ENCODE results near the gene TRAPPC10. TPM values are rescaled to one million over a fixed set of nuclear protein-coding genes. Genes with fewer than 3 reads are reported as not detected.

The TRAPPC10 gene
- polyA plus RNA-seq, 1 experiment, result 26.0 TPM

DNA sequence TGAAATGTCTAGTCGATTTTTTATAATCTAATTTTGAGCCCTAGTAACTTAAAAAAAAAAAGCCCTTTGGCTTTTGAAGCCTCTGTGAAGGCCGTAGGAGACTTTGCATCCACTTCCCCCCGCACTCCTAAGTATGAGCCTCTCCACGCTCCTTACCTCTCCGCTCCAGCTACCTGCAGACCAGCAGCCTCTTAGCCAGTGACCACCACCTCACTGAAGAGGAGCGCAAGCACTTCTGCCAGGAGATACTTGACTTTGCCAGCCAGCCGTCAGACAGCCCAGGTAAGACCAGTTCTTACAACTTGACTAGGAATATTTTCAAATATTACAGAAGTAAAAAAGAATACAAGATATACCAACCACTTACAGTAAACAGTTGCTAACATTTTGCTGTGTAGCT is 67.7 kb downstream of the TRAPPC10 start:
- Histone ChIP-seq H3K27me3 (ENCODE audit: control insufficient read depth, insufficient read depth, low read length) (no peaks in the 10 kb centered on the region), H3K4me3 (ENCODE audit: low read depth, low read length) (no peak overlapping the region), H3K9me3 (ENCODE audit: control insufficient read depth, insufficient read depth, low read length) (no peaks in the 10 kb centered on the region), H3K27ac (ENCODE audit: low read depth, low read length) (no peak overlapping the region)
- POLR2A ChIA-PET, result no interaction called here
- CTCF ChIA-PET, result no interaction called here
- DNase-seq (ENCODE audit: low read depth, low spot score), result no peak
- TF ChIP-seq, protein P1, sequence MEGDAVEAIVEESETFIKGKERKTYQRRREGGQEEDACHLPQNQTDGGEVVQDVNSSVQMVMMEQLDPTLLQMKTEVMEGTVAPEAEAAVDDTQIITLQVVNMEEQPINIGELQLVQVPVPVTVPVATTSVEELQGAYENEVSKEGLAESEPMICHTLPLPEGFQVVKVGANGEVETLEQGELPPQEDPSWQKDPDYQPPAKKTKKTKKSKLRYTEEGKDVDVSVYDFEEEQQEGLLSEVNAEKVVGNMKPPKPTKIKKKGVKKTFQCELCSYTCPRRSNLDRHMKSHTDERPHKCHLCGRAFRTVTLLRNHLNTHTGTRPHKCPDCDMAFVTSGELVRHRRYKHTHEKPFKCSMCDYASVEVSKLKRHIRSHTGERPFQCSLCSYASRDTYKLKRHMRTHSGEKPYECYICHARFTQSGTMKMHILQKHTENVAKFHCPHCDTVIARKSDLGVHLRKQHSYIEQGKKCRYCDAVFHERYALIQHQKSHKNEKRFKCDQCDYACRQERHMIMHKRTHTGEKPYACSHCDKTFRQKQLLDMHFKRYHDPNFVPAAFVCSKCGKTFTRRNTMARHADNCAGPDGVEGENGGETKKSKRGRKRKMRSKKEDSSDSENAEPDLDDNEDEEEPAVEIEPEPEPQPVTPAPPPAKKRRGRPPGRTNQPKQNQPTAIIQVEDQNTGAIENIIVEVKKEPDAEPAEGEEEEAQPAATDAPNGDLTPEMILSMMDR (IDR thresholded peaks at IDR 0.05; ENCODE audit: low read depth, low read length), result no peak

DNA sequence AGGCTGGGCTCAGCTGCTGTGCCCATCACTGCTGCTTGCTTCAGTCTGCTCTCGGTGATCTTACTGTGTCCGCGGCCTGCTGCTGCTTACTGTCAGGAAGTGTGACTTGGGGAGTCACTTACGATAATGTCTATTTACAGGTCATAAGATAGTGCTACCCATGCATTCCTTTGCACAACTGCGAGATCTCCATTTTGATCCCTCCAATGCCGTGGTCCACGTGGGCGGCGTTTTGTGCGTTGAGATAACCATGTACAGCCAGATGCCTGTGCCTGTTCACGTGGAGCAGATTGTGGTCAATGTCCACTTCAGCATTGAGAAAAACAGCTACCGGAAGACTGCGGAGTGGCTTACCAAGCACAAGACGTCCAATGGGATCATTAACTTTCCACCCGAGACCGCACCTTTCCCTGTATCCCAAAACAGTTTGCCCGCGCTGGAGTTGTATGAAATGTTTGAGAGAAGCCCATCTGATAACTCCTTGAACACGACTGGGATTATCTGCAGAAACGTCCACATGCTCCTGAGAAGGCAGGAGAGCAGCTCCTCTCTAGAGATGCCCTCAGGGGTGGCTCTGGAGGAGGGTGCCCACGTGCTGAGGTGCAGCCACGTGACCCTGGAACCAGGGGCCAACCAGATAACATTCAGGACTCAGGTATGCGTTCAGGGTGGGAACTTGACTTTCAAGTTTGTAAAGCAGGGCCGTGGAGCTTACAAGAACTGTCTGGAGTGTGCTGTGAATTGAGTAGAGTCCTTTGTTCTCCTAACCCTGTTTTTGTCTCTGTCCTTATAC is 70.7 kb downstream of the TRAPPC10 start:
- CTCF ChIA-PET, result no interaction called here
- TF ChIP-seq, protein P1 (IDR thresholded peaks at IDR 0.05; ENCODE audit: low read depth, low read length), result no peak
- Histone ChIP-seq H3K27ac (ENCODE audit: low read depth, low read length) (no peak overlapping the region), H3K27me3 (ENCODE audit: control insufficient read depth, insufficient read depth, low read length) (no peaks in the 10 kb centered on the region), H3K4me3 (ENCODE audit: low read depth, low read length) (no peak overlapping the region), H3K9me3 (ENCODE audit: control insufficient read depth, insufficient read depth, low read length) (no peaks in the 10 kb centered on the region)
- POLR2A ChIA-PET, result interaction anchor here (0.5 kb wide), 1 partner anchor 98 kb away, joined by 7 read pairs; no protein-coding TSS in a partner anchor
- no peak for DNase-seq (ENCODE audit: low read depth, low spot score)

DNA sequence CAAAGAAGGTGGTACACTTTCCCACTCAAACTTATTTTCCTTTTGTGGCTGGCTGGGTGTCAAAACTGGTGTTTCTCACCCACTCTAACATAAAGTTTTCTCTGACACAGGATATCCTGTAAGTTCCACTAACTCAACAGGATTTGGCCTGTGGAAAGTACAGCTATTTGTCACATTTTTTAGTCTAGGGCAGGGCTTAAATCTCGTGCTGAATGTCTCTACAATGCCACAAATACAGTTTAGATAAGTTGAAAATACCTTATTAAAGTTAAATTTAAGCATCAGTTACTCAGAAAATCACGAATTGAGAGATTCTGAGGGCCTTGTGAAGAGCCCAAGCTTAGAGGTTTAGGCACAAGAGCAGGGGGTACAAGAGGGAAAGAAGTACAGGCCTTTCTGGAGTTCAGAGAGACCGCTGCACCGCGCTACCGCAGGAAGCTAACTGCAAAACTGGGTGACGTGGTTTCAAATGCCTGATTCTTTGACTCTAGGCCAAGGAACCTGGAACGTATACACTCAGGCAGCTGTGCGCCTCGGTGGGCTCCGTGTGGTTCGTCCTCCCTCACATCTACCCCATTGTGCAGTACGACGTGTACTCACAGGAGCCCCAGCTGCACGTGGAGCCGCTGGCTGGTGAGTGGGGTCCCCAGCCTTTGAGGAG is 71.7 kb downstream of the TRAPPC10 start:
- Histone ChIP-seq H3K27me3 (ENCODE audit: control insufficient read depth, insufficient read depth, low read length) (no peaks in the 10 kb centered on the region), H3K27ac (ENCODE audit: low read depth, low read length) (peak overlapping the region; percentile 21), H3K9me3 (ENCODE audit: control insufficient read depth, insufficient read depth, low read length) (no peaks in the 10 kb centered on the region), H3K4me3 (ENCODE audit: low read depth, low read length) (no peak overlapping the region)
- TF ChIP-seq, protein P1 (IDR thresholded peaks at IDR 0.05; ENCODE audit: low read depth, low read length), result no peak
- DNase-seq (ENCODE audit: low read depth, low spot score), result no peak
- CTCF ChIA-PET, result interaction anchor here (0.7 kb wide), 1 partner anchor 20 kb away, joined by 3 read pairs; no protein-coding TSS in a partner anchor
- POLR2A ChIA-PET, result interaction anchor here (0.5 kb wide), 1 partner anchor 99 kb away, joined by 7 read pairs; no protein-coding TSS in a partner anchor

DNA sequence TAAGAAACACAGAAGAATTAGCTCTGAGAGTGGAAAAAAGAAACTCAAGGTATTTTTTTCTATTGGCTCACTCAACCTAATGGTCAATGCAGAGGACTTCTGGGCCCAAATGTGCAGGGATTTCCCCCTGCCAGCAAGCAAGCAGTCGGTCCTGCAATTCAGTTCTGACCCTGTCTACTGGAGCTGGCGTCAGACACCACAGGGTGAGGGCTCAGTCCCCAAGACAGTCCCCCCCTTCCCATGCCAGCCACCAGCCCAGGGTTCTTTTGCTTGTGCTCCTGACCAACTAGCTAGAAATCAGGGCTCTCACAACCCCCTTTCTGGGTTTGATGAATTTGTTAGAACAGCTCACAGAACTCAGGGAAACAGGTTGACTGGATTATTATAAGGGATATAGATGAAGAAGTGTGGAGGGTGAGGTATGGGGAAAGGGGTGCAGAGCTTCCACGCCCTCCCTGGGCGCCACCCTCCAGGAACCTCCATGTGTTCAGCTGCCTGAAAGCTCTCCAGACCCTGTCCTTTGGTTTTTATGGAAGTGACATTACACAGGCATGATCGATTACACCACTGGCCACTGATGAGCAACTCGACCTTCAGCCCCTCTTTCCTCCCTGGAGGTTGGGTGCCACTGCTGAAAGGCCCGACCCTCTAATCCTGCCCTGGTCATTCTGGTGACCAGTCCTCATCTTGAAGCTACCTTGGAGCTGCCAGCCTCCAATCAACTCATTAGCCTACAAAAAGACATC is 72.6 kb downstream of the TRAPPC10 start:
- ChIA-PET CTCF (interaction anchor here (0.6 to 0.7 kb wide), 2 partner anchors 21 to 307 kb away, joined by 3 to 6 read pairs; no protein-coding TSS in a partner anchor), POLR2A (no interaction called here)
- no peaks in the 10 kb centered on the region for H3K9me3 ChIP-seq (ENCODE audit: control insufficient read depth, insufficient read depth, low read length)
- no peak overlapping the region for H3K4me3 ChIP-seq (ENCODE audit: low read depth, low read length)
- no peak overlapping the region for H3K27ac ChIP-seq (ENCODE audit: low read depth, low read length)
- no peak for DNase-seq (ENCODE audit: low read depth, low spot score)
- TF ChIP-seq, protein P1 (IDR thresholded peaks at IDR 0.05; ENCODE audit: low read depth, low read length), result no peak
- no peaks in the 10 kb centered on the region for H3K27me3 ChIP-seq (ENCODE audit: control insufficient read depth, insufficient read depth, low read length)

Data from AG04450 (cell line).